ENCODE data around the gene PRR12. TPM values are rescaled to one million over a fixed set of nuclear protein-coding genes. Genes with fewer than 3 reads are reported as not detected.

Gene PRR12
- total and polyA plus RNA-seq, 9 of the 15 experiments (the other 6 are each of a cell fraction or from before 2014, with no cell fraction given): 0.01 to 21.1 (median 0.98) TPM

DNA sequence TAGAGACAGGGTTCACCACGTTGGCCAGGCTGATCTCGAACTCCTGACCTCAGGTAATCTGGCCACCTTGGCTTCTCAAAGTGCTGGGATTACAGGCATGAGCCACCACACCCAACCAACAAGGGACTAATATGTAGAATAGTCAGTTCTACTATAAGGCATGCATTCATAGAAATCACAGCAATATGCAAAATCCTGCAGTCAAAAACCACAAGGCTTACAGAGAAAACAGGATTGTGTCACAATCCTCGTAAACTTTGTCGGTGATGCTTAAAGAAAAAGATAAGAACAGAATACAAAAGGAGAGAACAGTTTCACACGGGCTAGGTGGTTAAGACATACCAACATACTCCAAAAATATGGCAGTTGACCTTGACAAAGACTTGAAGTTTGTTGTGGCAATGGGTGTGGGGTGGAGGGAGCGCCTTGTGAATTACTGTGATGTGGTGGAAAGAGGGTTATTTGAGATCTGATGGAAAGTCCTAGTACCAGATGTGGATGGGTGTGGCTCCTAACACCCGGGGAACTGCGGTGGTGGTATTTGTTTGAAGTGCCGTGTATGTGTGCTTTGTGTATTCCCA, 23.0 kb upstream of the PRR12 start (continued):
- TF ChIP-seq PATZ1 (CRISPR knock-in tag; IDR thresholded peaks at IDR 0.05; ENCODE audit: borderline replicate concordance): no peak
- TF ChIP-seq, protein P1, sequence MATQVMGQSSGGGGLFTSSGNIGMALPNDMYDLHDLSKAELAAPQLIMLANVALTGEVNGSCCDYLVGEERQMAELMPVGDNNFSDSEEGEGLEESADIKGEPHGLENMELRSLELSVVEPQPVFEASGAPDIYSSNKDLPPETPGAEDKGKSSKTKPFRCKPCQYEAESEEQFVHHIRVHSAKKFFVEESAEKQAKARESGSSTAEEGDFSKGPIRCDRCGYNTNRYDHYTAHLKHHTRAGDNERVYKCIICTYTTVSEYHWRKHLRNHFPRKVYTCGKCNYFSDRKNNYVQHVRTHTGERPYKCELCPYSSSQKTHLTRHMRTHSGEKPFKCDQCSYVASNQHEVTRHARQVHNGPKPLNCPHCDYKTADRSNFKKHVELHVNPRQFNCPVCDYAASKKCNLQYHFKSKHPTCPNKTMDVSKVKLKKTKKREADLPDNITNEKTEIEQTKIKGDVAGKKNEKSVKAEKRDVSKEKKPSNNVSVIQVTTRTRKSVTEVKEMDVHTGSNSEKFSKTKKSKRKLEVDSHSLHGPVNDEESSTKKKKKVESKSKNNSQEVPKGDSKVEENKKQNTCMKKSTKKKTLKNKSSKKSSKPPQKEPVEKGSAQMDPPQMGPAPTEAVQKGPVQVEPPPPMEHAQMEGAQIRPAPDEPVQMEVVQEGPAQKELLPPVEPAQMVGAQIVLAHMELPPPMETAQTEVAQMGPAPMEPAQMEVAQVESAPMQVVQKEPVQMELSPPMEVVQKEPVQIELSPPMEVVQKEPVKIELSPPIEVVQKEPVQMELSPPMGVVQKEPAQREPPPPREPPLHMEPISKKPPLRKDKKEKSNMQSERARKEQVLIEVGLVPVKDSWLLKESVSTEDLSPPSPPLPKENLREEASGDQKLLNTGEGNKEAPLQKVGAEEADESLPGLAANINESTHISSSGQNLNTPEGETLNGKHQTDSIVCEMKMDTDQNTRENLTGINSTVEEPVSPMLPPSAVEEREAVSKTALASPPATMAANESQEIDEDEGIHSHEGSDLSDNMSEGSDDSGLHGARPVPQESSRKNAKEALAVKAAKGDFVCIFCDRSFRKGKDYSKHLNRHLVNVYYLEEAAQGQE (IDR thresholded peaks at IDR 0.05; ENCODE audit: borderline replicate concordance): no peak
- TF ChIP-seq, protein P1 (CRISPR knock-in tag; IDR thresholded peaks at IDR 0.05; ENCODE audit: low read depth): no peak
- TF ChIP-seq, protein P2, sequence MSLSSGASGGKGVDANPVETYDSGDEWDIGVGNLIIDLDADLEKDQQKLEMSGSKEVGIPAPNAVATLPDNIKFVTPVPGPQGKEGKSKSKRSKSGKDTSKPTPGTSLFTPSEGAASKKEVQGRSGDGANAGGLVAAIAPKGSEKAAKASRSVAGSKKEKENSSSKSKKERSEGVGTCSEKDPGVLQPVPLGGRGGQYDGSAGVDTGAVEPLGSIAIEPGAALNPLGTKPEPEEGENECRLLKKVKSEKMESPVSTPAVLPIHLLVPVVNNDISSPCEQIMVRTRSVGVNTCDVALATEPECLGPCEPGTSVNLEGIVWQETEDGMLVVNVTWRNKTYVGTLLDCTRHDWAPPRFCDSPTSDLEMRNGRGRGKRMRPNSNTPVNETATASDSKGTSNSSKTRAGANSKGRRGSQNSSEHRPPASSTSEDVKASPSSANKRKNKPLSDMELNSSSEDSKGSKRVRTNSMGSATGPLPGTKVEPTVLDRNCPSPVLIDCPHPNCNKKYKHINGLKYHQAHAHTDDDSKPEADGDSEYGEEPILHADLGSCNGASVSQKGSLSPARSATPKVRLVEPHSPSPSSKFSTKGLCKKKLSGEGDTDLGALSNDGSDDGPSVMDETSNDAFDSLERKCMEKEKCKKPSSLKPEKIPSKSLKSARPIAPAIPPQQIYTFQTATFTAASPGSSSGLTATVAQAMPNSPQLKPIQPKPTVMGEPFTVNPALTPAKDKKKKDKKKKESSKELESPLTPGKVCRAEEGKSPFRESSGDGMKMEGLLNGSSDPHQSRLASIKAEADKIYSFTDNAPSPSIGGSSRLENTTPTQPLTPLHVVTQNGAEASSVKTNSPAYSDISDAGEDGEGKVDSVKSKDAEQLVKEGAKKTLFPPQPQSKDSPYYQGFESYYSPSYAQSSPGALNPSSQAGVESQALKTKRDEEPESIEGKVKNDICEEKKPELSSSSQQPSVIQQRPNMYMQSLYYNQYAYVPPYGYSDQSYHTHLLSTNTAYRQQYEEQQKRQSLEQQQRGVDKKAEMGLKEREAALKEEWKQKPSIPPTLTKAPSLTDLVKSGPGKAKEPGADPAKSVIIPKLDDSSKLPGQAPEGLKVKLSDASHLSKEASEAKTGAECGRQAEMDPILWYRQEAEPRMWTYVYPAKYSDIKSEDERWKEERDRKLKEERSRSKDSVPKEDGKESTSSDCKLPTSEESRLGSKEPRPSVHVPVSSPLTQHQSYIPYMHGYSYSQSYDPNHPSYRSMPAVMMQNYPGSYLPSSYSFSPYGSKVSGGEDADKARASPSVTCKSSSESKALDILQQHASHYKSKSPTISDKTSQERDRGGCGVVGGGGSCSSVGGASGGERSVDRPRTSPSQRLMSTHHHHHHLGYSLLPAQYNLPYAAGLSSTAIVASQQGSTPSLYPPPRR (CRISPR knock-in tag; IDR thresholded peaks at IDR 0.05; ENCODE audit: borderline replicate concordance): no peak

Data from K562 (cell line).